HCT116 (cell line): ENCODE data around the gene FAM199X. TPM values are rescaled to one million over a fixed set of nuclear protein-coding genes. Genes with fewer than 3 reads are reported as not detected.

Experiments
- ATAC-seq: fragments of 200-7000 bp; cut with Tn5 transposase; 2 replicates; pipeline ENCODE4 v1.9.1; 2020; ENCODE audit warnings: mild to moderate bottlenecking, moderate library complexity
- BruUV-seq: library from RNA; stranded (reverse); fragments of 400-500 nt; replicated peaks from 2 replicates; lab custom pipeline; 2021; lab: Mats Ljungman, UMichigan
- CTCF ChIA-PET: fragments of 300-600 bp; sonication (Branson Sonifier 250); formaldehyde crosslinking; loops from one replicate; lab custom pipeline; 2021; ENCODE audit warnings: antibody characterized with exemption; lab: Charles Lee
- POLR2A ChIA-PET: fragments of 300-600, 350-600 bp; sonication (Branson Sonifier 250); formaldehyde crosslinking; loops from one replicate; lab custom pipeline; 2021; ENCODE audit warnings: antibody characterized with exemption; lab: Charles Lee
- RAD21 ChIA-PET, 2 experiments: fragments of 300-600 bp; sonication (Branson Sonifier 250); formaldehyde crosslinking; loops; one replicate each; lab custom pipeline; 2023; ENCODE audit warnings: low total read pairs in 2 of 2; ENCODE audit not compliant: uncharacterized antibody in 2 of 2, unreplicated experiment in 2 of 2, low non-redundant PET in 1 of 2; lab: Charles Lee
- DNase-seq: peaks from one replicate; pipeline ENCODE4 v3.0.0-alpha.2; 2010; ENCODE audit warnings: low read depth, low spot score
- H2AFZ ChIP-seq: fragments of 200-600 bp; shearing (Covaris generic), sonication (generic); 2 replicates; pipeline ENCODE4 v1.6.1; 2017; ENCODE audit warnings: low read depth, mixed run types, mixed read lengths, antibody characterized with exemption, low read length; ENCODE audit not compliant: poor library complexity, severe bottlenecking
- H3K27ac ChIP-seq: 2 replicates; pipeline ENCODE4 v1.5.1; 2012; ENCODE audit warnings: low read depth, low read length
- H3K27me3 ChIP-seq: fragments of 200-600 bp; sonication (generic); 2 replicates; pipeline ENCODE4 v1.6.1; 2016; ENCODE audit warnings: mixed run types, low read length, mixed read lengths; ENCODE audit not compliant: insufficient read depth
- H3K36me3 ChIP-seq, 2 experiments: fragments of 200-500 bp in 1 of 2; fragments of 200-600 bp in 1 of 2; sonication (Bioruptor generic) in 1 of 2; sonication (generic) in 1 of 2; 2 replicates each; pipeline versions ENCODE4 v1.5.1 to v1.6.1; 2014 to 2016; ENCODE audit warnings: low read length in 2 of 2, inconsistent platforms in 1 of 2, mixed read lengths in 1 of 2, mixed run types in 1 of 2; ENCODE audit not compliant: insufficient read depth in 2 of 2, control insufficient read depth in 1 of 2
- H3K4me1 ChIP-seq, 2 experiments: fragments of 200-600 bp in 1 of 2; sonication (generic) in 1 of 2; 2 replicates each; pipeline versions ENCODE4 v1.5.1 to v1.6.1; 2012 to 2017; ENCODE audit warnings: low read length in 2 of 2, inconsistent platforms in 1 of 2, mild to moderate bottlenecking in 1 of 2, mixed read lengths in 1 of 2, mixed run types in 1 of 2, moderate library complexity in 1 of 2; ENCODE audit not compliant: insufficient read depth in 2 of 2, control insufficient read depth in 1 of 2
- H3K4me2 ChIP-seq: fragments of 200-600 bp; sonication (generic); 2 replicates; pipeline ENCODE4 v1.6.1; 2017; ENCODE audit warnings: mixed run types, low read length, mixed read lengths
- H3K4me3 ChIP-seq, 2 experiments: fragments of 200-600 bp in 1 of 2; sonication (generic) in 1 of 2; replicated peaks in 1 of 2; 2 replicates each; pipeline ENCODE4 v1.5.1; 2011 to 2016; ENCODE audit warnings: low read length in 2 of 2, control low read depth in 1 of 2, low read depth in 1 of 2, mild to moderate bottlenecking in 1 of 2, mixed read lengths in 1 of 2, mixed run types in 1 of 2
- H3K79me2 ChIP-seq: fragments of 200-600 bp; sonication (generic); 2 replicates; pipeline ENCODE4 v1.6.1; 2017; ENCODE audit warnings: mild to moderate bottlenecking, mixed run types, low read length, moderate library complexity, mixed read lengths; ENCODE audit not compliant: insufficient read depth
- H3K9ac ChIP-seq: fragments of 200-600 bp; sonication (generic); 2 replicates; pipeline ENCODE4 v1.6.1; 2016; ENCODE audit warnings: low read length, mixed read lengths
- H3K9me2 ChIP-seq: fragments of 200-600 bp; sonication (generic), shearing (Covaris generic); 2 replicates; pipeline ENCODE4 v1.6.1; 2017; ENCODE audit warnings: mixed run types, mild to moderate bottlenecking, moderate library complexity; ENCODE audit not compliant: insufficient read depth
- H3K9me3 ChIP-seq, 2 experiments: fragments of 200-500 bp in 1 of 2; fragments of 200-600 bp in 1 of 2; sonication (Bioruptor generic) in 1 of 2; sonication (generic) in 1 of 2; 2 replicates each; pipeline ENCODE4 v1.6.1; 2014 to 2017; ENCODE audit warnings: low read length in 2 of 2, mixed read lengths in 2 of 2, inconsistent platforms in 1 of 2, low read depth in 1 of 2, mild to moderate bottlenecking in 1 of 2, mixed run types in 1 of 2, moderate library complexity in 1 of 2; ENCODE audit not compliant: control insufficient read depth in 1 of 2, insufficient read depth in 1 of 2
- H4K20me1 ChIP-seq: fragments of 200-600 bp; sonication (generic), shearing (Covaris generic); 2 replicates; pipeline ENCODE4 v1.6.1; 2017; ENCODE audit warnings: mixed run types, mild to moderate bottlenecking, moderate library complexity; ENCODE audit not compliant: insufficient read depth
- ATF3 ChIP-seq: IDR thresholded peaks from 2 replicates; pipeline ENCODE4 v1.6.1; 2012
- EGR1 ChIP-seq: IDR thresholded peaks from 2 replicates; pipeline ENCODE4 v1.6.1; 2012; ENCODE audit warnings: low read depth
- EZH2 ChIP-seq: fragments of 200-600 bp; sonication (generic); IDR thresholded peaks from 2 replicates; pipeline ENCODE4 v1.6.1; 2017; ENCODE audit warnings: antibody characterized with exemption, mixed run types
- EZH2phosphoT487 ChIP-seq: fragments of 200-600 bp; IDR thresholded peaks from 2 replicates; pipeline ENCODE4 v1.6.1; 2018; ENCODE audit warnings: antibody characterized with exemption, borderline replicate concordance
- FOSL1 ChIP-seq: IDR thresholded peaks from 2 replicates; pipeline ENCODE4 v1.6.1; 2012; ENCODE audit warnings: low read depth
- JUND ChIP-seq: IDR thresholded peaks from 2 replicates; pipeline ENCODE4 v1.6.1; 2012
- POLR2A ChIP-seq: IDR thresholded peaks from 2 replicates; pipeline ENCODE4 v1.7.0; 2011; ENCODE audit warnings: borderline replicate concordance; ENCODE audit not compliant: insufficient read depth, insufficient read length; ENCODE audit errors: extremely low read depth
- POLR2AphosphoS5 ChIP-seq: IDR thresholded peaks from 2 replicates; pipeline ENCODE4 v1.6.1; 2011; ENCODE audit warnings: mild to moderate bottlenecking, low read depth, low read length, moderate library complexity
- RAD21 ChIP-seq: IDR thresholded peaks from 2 replicates; pipeline ENCODE4 v1.6.1; 2012; ENCODE audit warnings: low read depth, mild to moderate bottlenecking
- SIN3A ChIP-seq: IDR thresholded peaks from 2 replicates; pipeline ENCODE4 v1.6.1; 2012; ENCODE audit warnings: low read depth
- SP1 ChIP-seq: IDR thresholded peaks from 2 replicates; pipeline ENCODE4 v1.6.1; 2012; ENCODE audit warnings: low read depth
- TCF7L2 ChIP-seq: IDR thresholded peaks from 2 replicates; pipeline ENCODE4 v1.7.0; 2011; ENCODE audit warnings: borderline replicate concordance, inconsistent platforms; ENCODE audit not compliant: insufficient read depth, insufficient read length; ENCODE audit errors: extremely low read depth
- YY1 ChIP-seq: IDR thresholded peaks from 2 replicates; pipeline ENCODE4 v1.6.1; 2011; ENCODE audit warnings: low read length, low read depth, moderate library complexity, mild to moderate bottlenecking; ENCODE audit not compliant: insufficient replicate concordance; ENCODE audit errors: extremely low read depth
- ZBTB33 ChIP-seq: IDR thresholded peaks from 2 replicates; pipeline ENCODE4 v1.6.1; 2011; ENCODE audit warnings: mild to moderate bottlenecking, low read length, moderate library complexity; ENCODE audit not compliant: insufficient replicate concordance; ENCODE audit errors: extremely low read depth
- ZNF274 ChIP-seq: fragments of 200-500 bp; sonication (Bioruptor generic); IDR thresholded peaks from 2 replicates; pipeline ENCODE4 v1.6.1; 2014; ENCODE audit warnings: mild to moderate bottlenecking, low read depth, low read length, inconsistent platforms
- intact Hi-C: fragments of 100-400 bp; cut with micrococcal nuclease; formaldehyde crosslinking; loops from 2 replicates; pipeline ENCODE4 v1.10.0; 2022
- total RNA-seq: library from RNA; stranded (reverse); gene quantifications from one replicate; pipeline ENCODE4 v1.2.1, GENCODE V29; 2021; ENCODE audit not compliant: unreplicated experiment

Gene FAM199X
- total RNA-seq, 1 experiment from 2014 or later: 21.1 TPM

- Histone ChIP-seq H3K36me3 (no peaks in the 10 kb centered on the region), H4K20me1 (no peaks in the 10 kb centered on the region), H3K4me3 (no peak overlapping the region), H3K79me2 (no peaks in the 10 kb centered on the region), H3K4me2 (no peak overlapping the region), H3K27ac (no peak overlapping the region), H3K9me2 (no peaks in the 10 kb centered on the region), H2AFZ (no peak overlapping the region), H3K27me3 (no peaks in the 10 kb centered on the region), H3K4me1 (0 out of 4 replicates have a peak, but pooled peaks cover 0 to 2% of the 10 kb centered on the region in 2 experiments), H3K9ac (no peak overlapping the region), H3K9me3 (no peaks in the 10 kb centered on the region)
- intact Hi-C loops: loop anchor here (1.0 to 10.0 kb wide), 3 partner anchors 37 to 601 kb away; no protein-coding TSS in a partner anchor
- no peak for TF ChIP-seq TCF7L2
- TF ChIP-seq FOSL1: no peak
- no peak for TF ChIP-seq SIN3A
- no peak for TF ChIP-seq EZH2phosphoT487
- no peak for TF ChIP-seq JUND
- TF ChIP-seq EZH2: no peak
- TF ChIP-seq EGR1: no peak
- no peak for TF ChIP-seq SP1
- no peak for TF ChIP-seq ATF3
- no peak for TF ChIP-seq POLR2A
- TF ChIP-seq ZNF274: no peak
- TF ChIP-seq RAD21: no peak
- no peak for TF ChIP-seq YY1
- TF ChIP-seq POLR2AphosphoS5: no peak
- TF ChIP-seq ZBTB33: no peak
- no peak for ATAC-seq
- POLR2A ChIA-PET: no interaction called here
- no peak for DNase-seq
- no TSS peak for BruUV-seq
- RAD21 ChIA-PET: no interaction called here
- CTCF ChIA-PET: interaction anchor here (1.4 kb wide), 1 partner anchor 291 kb away, joined by 5 read pairs; no protein-coding TSS in a partner anchor
Observed at GRCh38 chrX:104135677-104136076, 30.6 kb upstream of the FAM199X start.
